A673 (cell line): Measurements from ENCODE around the gene SRXN1. TPM values are rescaled to one million over a fixed set of nuclear protein-coding genes. Genes with fewer than 3 reads are reported as not detected.

ENCODE experiments used
- BruUV-seq: library from RNA; stranded (reverse); fragments of 400-500 nt; replicated peaks from 2 replicates; lab custom pipeline; 2021; lab: Mats Ljungman, UMichigan
- CTCF ChIA-PET: fragments of 300-600 bp; sonication (Branson Sonifier 250); formaldehyde crosslinking; loops from one replicate; lab custom pipeline; 2022; ENCODE audit warnings: antibody characterized with exemption; lab: Charles Lee
- POLR2A ChIA-PET: fragments of 300-600 bp; sonication (Branson Sonifier 250); formaldehyde crosslinking; loops from one replicate; lab custom pipeline; 2022; ENCODE audit warnings: antibody characterized with exemption; ENCODE audit not compliant: low non-redundant PET; lab: Charles Lee
- DNase-seq: peaks from one replicate; pipeline ENCODE4 v3.0.0-alpha.2; 2015; ENCODE audit warnings: low spot score
- H3K27ac ChIP-seq: fragments of 200-600 bp; sonication (generic); 2 replicates; pipeline ENCODE4 v1.5.1; 2016; ENCODE audit warnings: mixed run types, low read depth, mild to moderate bottlenecking, mixed read lengths, antibody characterized with exemption, low read length; ENCODE audit not compliant: poor library complexity, severe bottlenecking
- H3K27me3 ChIP-seq: fragments of 200-600 bp; sonication (generic); replicated peaks from 2 replicates; pipeline ENCODE4 v1.6.1; 2017; ENCODE audit warnings: mixed run types, low read depth, mild to moderate bottlenecking, mixed read lengths, antibody characterized with exemption, low read length; ENCODE audit not compliant: insufficient read depth, poor library complexity
- H3K36me3 ChIP-seq: fragments of 200-600 bp; sonication (generic); 2 replicates; pipeline ENCODE4 v1.6.1; 2016; ENCODE audit warnings: mixed run types, mild to moderate bottlenecking, mixed read lengths, antibody characterized with exemption, low read length; ENCODE audit not compliant: insufficient read depth, poor library complexity, severe bottlenecking
- H3K4me1 ChIP-seq: fragments of 200-600 bp; sonication (generic); 2 replicates; pipeline ENCODE4 v1.6.1; 2017; ENCODE audit warnings: mixed run types, mild to moderate bottlenecking, mixed read lengths, antibody characterized with exemption, low read length; ENCODE audit not compliant: insufficient read depth, poor library complexity, severe bottlenecking
- H3K4me3 ChIP-seq: fragments of 200-600 bp; sonication (generic); 2 replicates; pipeline ENCODE4 v1.5.1; 2016; ENCODE audit warnings: low read depth, mixed run types, mild to moderate bottlenecking, mixed read lengths, low read length; ENCODE audit not compliant: poor library complexity, severe bottlenecking
- H3K9me3 ChIP-seq: fragments of 200-600 bp; sonication (generic); 2 replicates; pipeline ENCODE4 v1.6.1; 2016; ENCODE audit warnings: mixed run types, low read depth, mild to moderate bottlenecking, mixed read lengths, antibody characterized with exemption, low read length; ENCODE audit not compliant: poor library complexity, severe bottlenecking
- CTCF ChIP-seq: fragments of 300-800, 200-600 bp; sonication (generic); conservative IDR thresholded peaks from 2 replicates; pipeline ENCODE4 v1.5.1; 2017; ENCODE audit warnings: low read depth, mild to moderate bottlenecking, antibody characterized with exemption, low read length, moderate library complexity, mixed read lengths
- EZH2 ChIP-seq: fragments of 200-600 bp; sonication (generic); IDR thresholded peaks from 2 replicates; pipeline ENCODE4 v1.6.1; 2017; ENCODE audit warnings: borderline replicate concordance, low read depth, mild to moderate bottlenecking, mixed read lengths, antibody characterized with exemption, low read length; ENCODE audit not compliant: poor library complexity, severe bottlenecking
- intact Hi-C: fragments of 100-400 bp; cut with micrococcal nuclease; formaldehyde crosslinking; loops from one replicate; pipeline ENCODE4 v1.10.0; 2022; ENCODE audit not compliant: unreplicated experiment
- total RNA-seq: library from RNA; stranded (reverse); gene quantifications from 2 replicates; pipeline ENCODE4 v1.2.3, GENCODE V29; 2021

Gene SRXN1
- total RNA-seq, 1 experiment from 2014 or later = 11.5 TPM

GRCh38 chr20:687468-688203 lies 34.6 kb upstream of the SRXN1 start:
- TF ChIP-seq EZH2 (no peak), CTCF (no peak)
- BruUV-seq = no TSS peak
- Histone ChIP-seq H3K4me1 (no peaks in the 10 kb centered on the region), H3K4me3 (no peak overlapping the region), H3K36me3 (no peaks in the 10 kb centered on the region), H3K27me3 (peaks cover 24% of the 10 kb centered on the region), H3K27ac (no peak overlapping the region), H3K9me3 (no peaks in the 10 kb centered on the region)
- ChIA-PET POLR2A (no interaction called here), CTCF (no interaction called here)
- intact Hi-C loops = no loop called here
- DNase-seq = no peak

GRCh38 chr20:684676-685319 lies 31.8 kb upstream of the SRXN1 start:
- intact Hi-C loops = no loop called here
- no peak overlapping the region for H3K4me3 ChIP-seq
- TF ChIP-seq CTCF (no peak), EZH2 (no peak)
- H3K9me3 ChIP-seq = no peaks in the 10 kb centered on the region
- ChIA-PET CTCF (interaction anchor here (0.5 kb wide), 1 partner anchor 1113 kb away, joined by 5 read pairs; no protein-coding TSS in a partner anchor), POLR2A (no interaction called here)
- no peaks in the 10 kb centered on the region for H3K36me3 ChIP-seq
- no peak for DNase-seq
- BruUV-seq = no TSS peak
- peaks cover 18% of the 10 kb centered on the region for H3K27me3 ChIP-seq
- H3K4me1 ChIP-seq = no peaks in the 10 kb centered on the region
- H3K27ac ChIP-seq = no peak overlapping the region

GRCh38 chr20:682123-682522 lies 29.1 kb upstream of the SRXN1 start:
- TF ChIP-seq CTCF = no peak
- TF ChIP-seq EZH2 = no peak
- ChIA-PET CTCF (no interaction called here), POLR2A (no interaction called here)
- Histone ChIP-seq H3K27ac (no peak overlapping the region), H3K27me3 (peaks cover 8% of the 10 kb centered on the region), H3K4me3 (no peak overlapping the region), H3K4me1 (no peaks in the 10 kb centered on the region), H3K36me3 (no peaks in the 10 kb centered on the region), H3K9me3 (no peaks in the 10 kb centered on the region)
- intact Hi-C loops = no loop called here
- DNase-seq = no peak
- BruUV-seq = no TSS peak
